ENCODE data around the gene COTL1.

GRCh38 chr16:84578538-84579126 is 39.2 kb downstream of the COTL1 start:
- TF ChIP-seq FOXS1 (CRISPR knock-in tag; IDR thresholded peaks at IDR 0.05) (no peak), POLR2A (IDR thresholded peaks at IDR 0.05; ENCODE audit: low read length) (no peak; the same call in 1 of the 2 replicates), RARB (CRISPR knock-in tag; IDR thresholded peaks at IDR 0.05) (no peak), CHD4 (IDR thresholded peaks at IDR 0.05; ENCODE audit: borderline replicate concordance) (no peak), CTCF (IDR thresholded peaks at IDR 0.05) (no peak), CEBPB (IDR thresholded peaks at IDR 0.05) (no peak), PHF8 (IDR thresholded peaks at IDR 0.05; ENCODE audit: borderline replicate concordance, low read depth) (no peak), MYC (IDR thresholded peaks at IDR 0.05; ENCODE audit: borderline replicate concordance, low read length) (no peak)

All from A549 (cell line).